Uterus (tissue), 2 donors: ENCODE measurements around the gene TTLL8.

Source experiments
- CTCF ChIP-seq, 4 experiments: fragments of 200-600 bp in 2 of 4; fragments of 450-650 bp in 2 of 4; sonication (generic) in 2 of 4; IDR thresholded peaks; one replicate each; pipeline ENCODE4 v1.5.1; 2016 to 2019; ENCODE audit warnings: antibody characterized with exemption in 4 of 4, mild to moderate bottlenecking in 2 of 4, moderate library complexity in 1 of 4
- POLR2A ChIP-seq, 2 donors: fragments of 450-650 bp; IDR thresholded peaks; one replicate each; pipeline ENCODE4 v1.6.1; 2016; ENCODE audit warnings: antibody characterized with exemption in 2 of 2, mild to moderate bottlenecking in 1 of 2, moderate library complexity in 1 of 2

GRCh38 chr22:50009765-50010675 lies 48.1 kb downstream of the TTLL8 start:
- TF ChIP-seq CTCF (IDR thresholded peaks at IDR 0.05) (no peak), POLR2A (IDR thresholded peaks at IDR 0.05) (no peak)
